22Rv1 (cell line): ENCODE measurements around the gene OR10H3.

Source experiments
- ZFX ChIP-seq: fragments of 450-650 bp; IDR thresholded peaks from 2 replicates; pipeline ENCODE4 v1.6.1; 2017; ENCODE audit warnings: antibody characterized with exemption, borderline replicate concordance
- TF ChIP-seq, protein P1 (sequence below): fragments of 450-650 bp; IDR thresholded peaks from 2 replicates; pipeline ENCODE4 v1.5.1; 2017; ENCODE audit warnings: mild to moderate bottlenecking

- TF ChIP-seq, protein P1, sequence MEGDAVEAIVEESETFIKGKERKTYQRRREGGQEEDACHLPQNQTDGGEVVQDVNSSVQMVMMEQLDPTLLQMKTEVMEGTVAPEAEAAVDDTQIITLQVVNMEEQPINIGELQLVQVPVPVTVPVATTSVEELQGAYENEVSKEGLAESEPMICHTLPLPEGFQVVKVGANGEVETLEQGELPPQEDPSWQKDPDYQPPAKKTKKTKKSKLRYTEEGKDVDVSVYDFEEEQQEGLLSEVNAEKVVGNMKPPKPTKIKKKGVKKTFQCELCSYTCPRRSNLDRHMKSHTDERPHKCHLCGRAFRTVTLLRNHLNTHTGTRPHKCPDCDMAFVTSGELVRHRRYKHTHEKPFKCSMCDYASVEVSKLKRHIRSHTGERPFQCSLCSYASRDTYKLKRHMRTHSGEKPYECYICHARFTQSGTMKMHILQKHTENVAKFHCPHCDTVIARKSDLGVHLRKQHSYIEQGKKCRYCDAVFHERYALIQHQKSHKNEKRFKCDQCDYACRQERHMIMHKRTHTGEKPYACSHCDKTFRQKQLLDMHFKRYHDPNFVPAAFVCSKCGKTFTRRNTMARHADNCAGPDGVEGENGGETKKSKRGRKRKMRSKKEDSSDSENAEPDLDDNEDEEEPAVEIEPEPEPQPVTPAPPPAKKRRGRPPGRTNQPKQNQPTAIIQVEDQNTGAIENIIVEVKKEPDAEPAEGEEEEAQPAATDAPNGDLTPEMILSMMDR = no peak
- no peak for TF ChIP-seq ZFX
Measured at GRCh38 chr19:15732388-15732787, 5.4 kb upstream of the OR10H3 start.
